ENCODE data around the gene TPR.

Gene TPR

DNA sequence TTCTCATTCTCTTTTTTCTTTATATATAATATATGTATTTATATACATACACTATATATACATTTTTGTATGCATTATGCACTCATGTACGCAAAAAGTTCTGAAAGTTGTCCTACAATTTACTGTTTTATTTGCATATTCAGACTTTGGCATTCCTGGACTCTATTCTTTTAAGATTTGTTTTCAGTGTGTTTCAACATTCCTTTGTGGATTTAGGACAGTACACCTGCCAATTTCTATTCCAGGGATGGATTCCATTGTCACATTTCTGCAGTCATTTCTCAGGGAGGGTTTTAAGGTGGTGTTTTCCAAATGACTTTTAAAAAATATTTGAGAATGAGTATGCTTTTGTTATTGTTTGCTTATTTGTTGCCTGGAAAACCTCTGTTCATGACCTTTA, 76.2 kb downstream of the TPR start:
- H3K9me3 Mint-ChIP-seq, result no peaks in the 10 kb centered on the region
- no peak for DNase-seq (ENCODE audit: low spot score in 2 of 2)
- H3K36me3 Mint-ChIP-seq (ENCODE audit: insufficient read depth), result no peaks in the 10 kb centered on the region
- peaks cover 10% of the 10 kb centered on the region for H3K27me3 Mint-ChIP-seq
- H3K4me3 Mint-ChIP-seq, result no peak overlapping the region
- ATAC-seq (replicated peaks; ENCODE audit: extremely low read depth, poor library complexity, severe bottlenecking), result no peak
- H3K27ac Mint-ChIP-seq (ENCODE audit: low read depth), result no peak overlapping the region
- H3K4me1 Mint-ChIP-seq, result no peaks in the 10 kb centered on the region

DNA sequence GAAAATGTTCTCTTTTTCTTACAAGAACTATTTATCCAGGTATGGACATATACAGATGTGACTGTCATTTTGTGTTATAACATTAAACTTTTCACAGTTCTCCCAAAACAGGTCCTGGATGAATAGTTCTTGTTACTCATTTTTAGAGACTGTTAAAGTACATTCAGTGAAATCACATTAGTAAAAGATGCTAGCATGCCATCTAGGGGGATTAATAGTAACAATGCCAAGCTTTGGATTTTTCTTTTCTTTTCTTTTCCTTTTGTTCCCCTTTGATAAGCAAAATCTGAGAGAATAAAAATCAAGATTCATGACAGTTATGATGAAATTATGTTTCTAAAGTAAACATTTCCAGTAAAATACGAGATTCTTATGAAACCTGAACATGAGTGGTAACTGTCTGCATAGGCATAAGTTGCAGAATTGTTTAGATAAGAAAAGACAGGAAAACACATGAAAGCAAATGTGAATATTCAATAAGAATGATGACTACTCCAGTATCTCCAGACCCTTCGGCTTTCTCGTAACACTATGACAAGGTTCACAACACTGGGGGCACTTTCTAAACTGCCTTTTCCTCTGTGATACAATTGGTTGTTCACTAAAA, 77.5 kb downstream of the TPR start:
- Mint-ChIP-seq H3K4me1 (no peaks in the 10 kb centered on the region), H3K36me3 (ENCODE audit: insufficient read depth) (no peaks in the 10 kb centered on the region), H3K9me3 (no peaks in the 10 kb centered on the region), H3K27ac (ENCODE audit: low read depth) (no peak overlapping the region), H3K27me3 (peaks cover 19% of the 10 kb centered on the region), H3K4me3 (no peak overlapping the region)
- DNase-seq (ENCODE audit: low spot score in 2 of 2) (no peak), ATAC-seq (replicated peaks; ENCODE audit: extremely low read depth, poor library complexity, severe bottlenecking) (no peak)

DNA sequence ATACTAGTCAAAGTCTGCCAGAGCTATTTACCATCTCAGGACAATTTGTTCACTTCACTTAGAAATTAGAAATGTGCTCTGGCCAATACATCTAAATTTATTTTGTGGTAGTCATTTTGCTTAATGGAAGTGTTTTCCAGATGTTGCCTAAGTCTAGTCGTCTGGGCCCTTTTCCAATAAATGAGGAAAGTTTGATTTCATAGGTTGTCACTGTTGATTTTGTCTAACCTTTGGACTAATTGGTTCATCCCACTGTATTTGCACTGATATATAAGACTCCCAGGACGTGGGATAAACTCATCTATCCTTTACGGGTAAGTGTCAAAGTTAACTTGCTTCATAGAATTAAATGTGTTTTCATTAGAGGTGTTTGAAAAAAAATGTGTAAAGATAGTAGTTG, 79.1 kb downstream of the TPR start, which contains the start of gene PRG4:
PRG4 (plus strand) TSS at position 300 of the 400 bp plus-strand sequence.
- H3K27me3 Mint-ChIP-seq, result peaks cover 20% of the 10 kb centered on the region
- H3K4me1 Mint-ChIP-seq, result no peaks in the 10 kb centered on the region
- H3K36me3 Mint-ChIP-seq (ENCODE audit: insufficient read depth), result no peaks in the 10 kb centered on the region
- no peak for ATAC-seq (replicated peaks; ENCODE audit: extremely low read depth, poor library complexity, severe bottlenecking)
- no peak within 1 kb of the TSS for H3K27ac Mint-ChIP-seq (ENCODE audit: low read depth)
- H3K4me3 Mint-ChIP-seq, result no peak within 1 kb of the TSS
- DNase-seq (ENCODE audit: low spot score in 2 of 2), result no peak
- H3K9me3 Mint-ChIP-seq, result no peaks in the 10 kb centered on the region

DNA sequence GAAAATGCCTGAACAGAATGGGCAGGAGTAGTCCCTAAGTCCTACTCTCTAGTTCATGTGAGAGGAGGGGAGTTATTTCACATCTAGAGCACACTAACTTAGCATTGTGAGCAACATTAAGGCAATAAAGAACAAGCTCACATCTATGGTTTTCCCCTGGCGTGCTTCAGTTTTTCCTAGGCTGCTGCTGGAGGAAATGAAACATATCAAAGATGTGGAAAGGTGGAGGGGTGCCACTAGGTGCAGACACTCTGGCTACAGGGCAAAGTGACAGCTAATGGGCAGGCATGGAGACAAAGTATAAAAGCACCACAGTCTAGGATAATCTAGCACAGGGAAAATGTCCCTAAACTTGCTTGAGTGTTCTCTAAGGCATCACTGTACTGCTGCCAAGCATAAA, 82.2 kb downstream of the TPR start:
- Mint-ChIP-seq H3K4me3 (no peak overlapping the region), H3K36me3 (ENCODE audit: insufficient read depth) (no peaks in the 10 kb centered on the region), H3K27me3 (peaks cover 44% of the 10 kb centered on the region)

DNA sequence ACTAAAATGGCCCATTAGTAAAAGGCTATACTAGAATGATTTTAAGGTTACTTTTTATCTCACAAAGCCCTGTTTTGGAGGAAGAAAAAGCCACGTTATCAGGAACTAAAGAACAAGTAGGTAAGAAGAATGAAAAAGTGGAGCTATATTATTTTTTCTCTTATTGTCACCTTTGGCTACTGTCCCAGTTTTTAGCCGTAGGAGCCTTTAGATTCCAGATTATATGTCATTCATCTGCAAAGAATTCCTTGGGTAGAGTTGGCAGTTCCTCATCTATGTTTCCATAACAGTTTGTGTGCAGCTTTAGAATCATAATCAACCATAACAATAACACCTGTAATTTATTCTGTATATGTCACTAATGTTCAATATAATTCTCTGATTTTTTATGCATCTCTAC, 83.8 kb downstream of the TPR start:
- no peaks in the 10 kb centered on the region for H3K9me3 Mint-ChIP-seq
- H3K4me1 Mint-ChIP-seq, result no peaks in the 10 kb centered on the region
- H3K27ac Mint-ChIP-seq (ENCODE audit: low read depth), result no peak overlapping the region
- no peaks in the 10 kb centered on the region for H3K36me3 Mint-ChIP-seq (ENCODE audit: insufficient read depth)
- ATAC-seq (replicated peaks; ENCODE audit: extremely low read depth, poor library complexity, severe bottlenecking), result no peak
- DNase-seq (ENCODE audit: low spot score in 2 of 2), result no peak
- no peak overlapping the region for H3K4me3 Mint-ChIP-seq
- peaks cover 52% of the 10 kb centered on the region for H3K27me3 Mint-ChIP-seq

More for the DNA sequence above, 82.2 kb downstream of the TPR start:
- ATAC-seq (replicated peaks; ENCODE audit: extremely low read depth, poor library complexity, severe bottlenecking), result no peak
- H3K9me3 Mint-ChIP-seq, result no peaks in the 10 kb centered on the region
- H3K4me1 Mint-ChIP-seq, result no peaks in the 10 kb centered on the region
- no peak for DNase-seq (ENCODE audit: low spot score in 2 of 2)
- H3K27ac Mint-ChIP-seq (ENCODE audit: low read depth), result no peak overlapping the region

DNA sequence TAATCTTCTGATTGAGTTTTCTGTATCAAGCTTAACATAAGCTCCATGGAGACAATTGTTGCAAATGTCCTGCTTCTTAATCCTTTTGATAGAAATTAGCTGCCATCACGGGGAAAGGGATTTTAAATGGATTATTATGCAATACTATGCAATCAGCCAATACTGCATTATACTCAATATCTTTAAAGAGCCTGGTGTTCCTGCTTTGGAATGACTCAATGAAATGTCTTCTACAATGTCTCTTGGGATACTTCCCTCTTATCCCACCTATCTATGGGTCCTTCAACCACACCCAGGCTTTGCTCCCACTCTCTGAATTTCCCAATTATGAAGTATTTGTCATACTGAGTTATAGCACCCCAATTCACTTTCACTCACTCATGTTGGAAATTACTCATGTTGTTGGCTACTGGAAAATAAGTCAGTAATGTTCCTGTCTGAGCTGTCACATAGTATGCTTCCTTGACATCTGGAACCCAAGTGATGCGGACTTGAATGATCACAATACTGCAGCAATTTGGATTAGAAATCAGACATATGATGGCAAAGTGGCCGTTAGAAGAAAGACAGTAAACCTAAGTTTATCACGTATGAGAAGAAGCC, 85.0 kb downstream of the TPR start:
- Mint-ChIP-seq H3K4me3 (no peak overlapping the region), H3K36me3 (ENCODE audit: insufficient read depth) (no peaks in the 10 kb centered on the region), H3K27ac (ENCODE audit: low read depth) (no peak overlapping the region), H3K9me3 (no peaks in the 10 kb centered on the region), H3K4me1 (no peaks in the 10 kb centered on the region), H3K27me3 (peaks cover 50% of the 10 kb centered on the region)
- DNase-seq (ENCODE audit: low spot score in 2 of 2) (no peak), ATAC-seq (replicated peaks; ENCODE audit: extremely low read depth, poor library complexity, severe bottlenecking) (no peak)

DNA sequence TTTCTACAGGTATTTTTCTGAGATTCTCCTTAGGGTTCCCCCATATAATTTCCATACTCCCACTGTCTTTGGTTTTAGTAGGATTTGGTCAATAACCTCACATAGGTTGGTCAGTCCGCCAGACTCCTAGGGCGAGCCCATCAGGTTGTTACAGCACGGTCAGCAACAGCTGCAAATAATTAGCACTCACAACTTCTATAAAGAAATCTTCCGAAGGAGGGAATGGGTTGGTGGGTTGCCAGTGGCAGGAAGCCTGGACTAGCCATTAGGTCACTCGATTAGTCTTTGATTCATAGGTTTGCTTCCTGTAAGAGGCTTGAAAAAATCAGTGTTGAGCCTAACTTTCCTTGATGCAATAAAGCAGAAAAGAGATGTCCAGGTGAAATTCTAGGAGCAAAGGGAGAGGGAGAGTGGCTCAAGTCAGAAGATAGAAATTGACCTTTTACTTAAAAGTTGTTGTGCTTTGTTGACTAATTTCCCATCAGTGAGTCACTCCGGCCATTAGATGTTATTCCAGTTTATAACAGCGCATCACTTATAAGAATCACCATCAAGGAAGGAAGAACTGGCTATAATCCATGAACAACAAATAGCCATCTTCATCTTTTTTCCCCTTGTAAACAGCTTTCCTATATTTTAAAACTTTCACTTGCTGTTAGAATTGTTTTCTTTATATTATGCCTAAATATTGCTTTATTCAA, 88.3 kb downstream of the TPR start:
- no peak overlapping the region for H3K27ac Mint-ChIP-seq (ENCODE audit: low read depth)

DNA sequence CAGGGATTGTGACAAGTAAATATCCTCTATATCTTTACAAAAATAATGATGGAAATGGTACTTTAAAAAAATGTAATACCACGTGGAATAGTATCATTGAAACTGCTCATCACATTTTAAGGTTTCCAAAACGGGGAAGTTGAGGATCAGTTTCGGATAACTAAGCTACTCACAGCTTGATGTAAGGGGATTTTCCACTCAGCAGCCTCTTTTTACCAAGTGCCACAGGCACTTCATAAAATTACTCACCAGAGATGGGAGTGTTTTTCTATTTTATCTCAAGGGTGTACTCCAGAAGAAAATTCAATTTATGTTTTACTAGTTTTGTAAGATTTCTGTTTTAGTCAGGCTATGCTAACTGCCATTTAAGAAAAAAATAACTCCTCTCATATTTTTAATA, 91.7 kb downstream of the TPR start:
- Mint-ChIP-seq H3K4me1 (no peaks in the 10 kb centered on the region), H3K36me3 (ENCODE audit: insufficient read depth) (no peaks in the 10 kb centered on the region), H3K27ac (ENCODE audit: low read depth) (no peak overlapping the region), H3K27me3 (peaks cover 50% of the 10 kb centered on the region), H3K4me3 (no peak overlapping the region), H3K9me3 (no peaks in the 10 kb centered on the region)
- no peak for DNase-seq (ENCODE audit: low spot score in 2 of 2)
- ATAC-seq (replicated peaks; ENCODE audit: extremely low read depth, poor library complexity, severe bottlenecking), result no peak

More for the DNA sequence above, 88.3 kb downstream of the TPR start:
- DNase-seq (ENCODE audit: low spot score in 2 of 2), result no peak
- no peak overlapping the region for H3K4me3 Mint-ChIP-seq
- H3K4me1 Mint-ChIP-seq, result no peaks in the 10 kb centered on the region
- H3K36me3 Mint-ChIP-seq (ENCODE audit: insufficient read depth), result no peaks in the 10 kb centered on the region
- H3K27me3 Mint-ChIP-seq, result peaks cover 46% of the 10 kb centered on the region
- H3K9me3 Mint-ChIP-seq, result no peaks in the 10 kb centered on the region
- no peak for ATAC-seq (replicated peaks; ENCODE audit: extremely low read depth, poor library complexity, severe bottlenecking)

DNA sequence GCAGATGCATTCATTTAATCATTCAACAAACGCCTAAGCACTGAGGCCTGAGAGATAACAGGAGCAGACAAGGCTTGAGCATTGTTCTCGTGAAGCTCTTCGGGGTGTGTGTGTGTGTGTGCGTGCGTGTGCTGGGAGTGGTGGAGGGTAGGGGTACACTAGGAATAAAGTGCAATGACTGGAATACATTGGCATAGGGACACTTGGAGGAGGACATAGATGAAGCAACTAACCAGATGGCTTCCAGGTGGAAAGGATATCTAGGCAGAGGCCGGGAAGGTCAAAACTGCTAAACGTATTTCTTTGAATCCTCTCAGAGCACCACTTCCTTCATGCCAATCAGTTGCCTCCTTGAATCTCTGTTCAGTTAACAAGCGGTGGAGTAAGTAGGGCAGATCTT, 92.6 kb downstream of the TPR start:
- ATAC-seq (replicated peaks; ENCODE audit: extremely low read depth, poor library complexity, severe bottlenecking) (no peak), DNase-seq (ENCODE audit: low spot score in 2 of 2) (no peak)
- H3K4me1 Mint-ChIP-seq, result no peaks in the 10 kb centered on the region
- H3K27ac Mint-ChIP-seq (ENCODE audit: low read depth), result no peak overlapping the region
- H3K36me3 Mint-ChIP-seq (ENCODE audit: insufficient read depth), result no peaks in the 10 kb centered on the region
- no peaks in the 10 kb centered on the region for H3K9me3 Mint-ChIP-seq
- peaks cover 43% of the 10 kb centered on the region for H3K27me3 Mint-ChIP-seq
- no peak overlapping the region for H3K4me3 Mint-ChIP-seq

DNA sequence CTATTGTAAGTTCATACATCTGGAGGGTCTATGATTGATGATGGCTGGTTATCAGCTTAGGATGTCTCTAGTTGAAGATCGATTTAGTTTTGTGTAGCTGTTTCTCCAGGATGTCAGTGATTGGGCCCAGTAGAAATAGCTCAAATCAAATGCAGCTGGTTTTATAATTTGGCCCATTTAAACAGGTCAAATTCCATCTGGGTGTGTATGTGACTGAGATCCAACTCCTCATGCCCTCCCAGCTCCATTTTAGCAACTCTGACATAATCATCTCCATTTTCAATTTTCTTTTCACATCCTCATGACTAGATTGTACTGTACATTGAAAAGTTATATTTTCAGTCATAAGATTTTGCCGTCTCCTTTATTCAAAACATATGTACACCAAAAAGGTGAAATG, 99.2 kb downstream of the TPR start:
- H3K9me3 Mint-ChIP-seq, result no peaks in the 10 kb centered on the region
- H3K4me1 Mint-ChIP-seq, result no peaks in the 10 kb centered on the region
- no peaks in the 10 kb centered on the region for H3K36me3 Mint-ChIP-seq (ENCODE audit: insufficient read depth)
- DNase-seq (ENCODE audit: low spot score in 2 of 2) (no peak), ATAC-seq (replicated peaks; ENCODE audit: extremely low read depth, poor library complexity, severe bottlenecking) (no peak)
- no peak overlapping the region for H3K27ac Mint-ChIP-seq (ENCODE audit: low read depth)
- no peak overlapping the region for H3K4me3 Mint-ChIP-seq
- H3K27me3 Mint-ChIP-seq, result peaks cover 16% of the 10 kb centered on the region

DNA sequence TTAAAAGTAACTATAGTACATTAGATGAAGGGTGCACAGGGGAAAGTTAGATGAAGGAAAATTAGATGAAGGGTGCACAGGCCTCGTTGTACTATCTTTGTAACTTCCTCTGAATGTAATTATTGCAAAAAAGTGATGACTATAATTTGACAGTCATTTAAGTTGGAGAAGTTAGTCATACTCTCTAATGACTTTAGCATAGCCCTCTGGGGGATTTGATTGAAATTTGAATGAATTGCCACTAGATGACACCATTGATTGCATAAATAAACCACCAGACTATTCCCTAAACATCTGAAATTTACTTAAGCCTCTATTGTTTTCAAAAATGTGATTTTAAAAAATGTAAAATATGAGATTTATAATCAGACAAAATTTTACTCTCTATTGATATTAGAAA, 102.6 kb downstream of the TPR start:
- DNase-seq (ENCODE audit: low spot score in 2 of 2) (no peak), ATAC-seq (replicated peaks; ENCODE audit: extremely low read depth, poor library complexity, severe bottlenecking) (no peak)
- Mint-ChIP-seq H3K9me3 (no peaks in the 10 kb centered on the region), H3K27ac (ENCODE audit: low read depth) (no peak overlapping the region), H3K36me3 (ENCODE audit: insufficient read depth) (no peaks in the 10 kb centered on the region), H3K4me1 (no peaks in the 10 kb centered on the region), H3K27me3 (peaks cover 11% of the 10 kb centered on the region), H3K4me3 (no peak overlapping the region)

DNA sequence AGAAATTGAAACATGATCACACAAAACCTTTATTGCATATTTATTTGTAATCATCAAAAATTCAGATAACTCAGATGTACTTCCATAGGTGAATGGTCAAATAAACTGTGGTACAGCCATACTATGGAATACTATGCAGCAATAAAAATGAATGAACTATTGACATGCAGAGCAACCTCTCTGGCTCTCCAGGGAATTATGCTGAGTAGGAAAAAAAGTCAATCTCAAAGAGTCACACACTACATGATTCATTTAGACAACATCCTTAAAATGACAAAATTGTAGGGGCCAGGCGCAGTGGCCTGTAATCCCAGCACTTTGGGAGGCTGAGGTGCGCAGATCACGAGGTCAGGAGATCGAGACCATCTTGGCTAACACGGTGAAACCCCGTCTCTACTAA, 104.0 kb downstream of the TPR start:
- no peaks in the 10 kb centered on the region for H3K36me3 Mint-ChIP-seq (ENCODE audit: insufficient read depth)
- ATAC-seq (replicated peaks; ENCODE audit: extremely low read depth, poor library complexity, severe bottlenecking) (no peak), DNase-seq (ENCODE audit: low spot score in 2 of 2) (no peak)
- H3K4me1 Mint-ChIP-seq, result no peaks in the 10 kb centered on the region
- no peak overlapping the region for H3K4me3 Mint-ChIP-seq
- H3K27me3 Mint-ChIP-seq, result peaks cover 18% of the 10 kb centered on the region
- peaks cover 3% of the 10 kb centered on the region for H3K9me3 Mint-ChIP-seq
- no peak overlapping the region for H3K27ac Mint-ChIP-seq (ENCODE audit: low read depth)
